Measurements from ENCODE around the gene TPMT. TPM values are rescaled to one million over a fixed set of nuclear protein-coding genes. Genes with fewer than 3 reads are reported as not detected.

TPMT gene
- total RNA-seq, 4 donors from 2014 or later, result 6.3 to 9.6 (median 8.4) TPM

GRCh38 chr6:18122128-18123093 is 32.5 kb downstream of the TPMT start, which contains the start of gene NHLRC1:
TSS of gene NHLRC1 (minus strand) at chr6:18122677. CDS start at chr6:18122606, 71 bp downstream.
- Histone ChIP-seq H3K36me3 (no peaks in the 10 kb centered on the region), H3K27ac (replicated peaks in 1 of 4) (peak within 1 kb of the TSS; percentile 54 to 74 (median 68)), H3K4me3 (peak within 1 kb of the TSS; percentile 55 to 75 (median 68)), H3K4me1 (peaks cover 11 to 21% (median 16%) of the 10 kb centered on the region in 4 donors), H3K27me3 (no peaks in the 10 kb centered on the region), H3K9me3 (peaks cover 0 to 4% (median 0%) of the 10 kb centered on the region in 4 donors)
- intact Hi-C loops (cut with DNase I), result loop anchor here (2.0 to 5.0 kb wide), 3 partner anchors 136 to 305 kb away; partner anchors contain the start of gene KIF13A
- DNase-seq (ENCODE audit: extremely low spot score), result peak; percentile 98
- WGBS, result 61% methylated on average over 12 of the region's 82 CpGs
- TF ChIP-seq, protein P1, sequence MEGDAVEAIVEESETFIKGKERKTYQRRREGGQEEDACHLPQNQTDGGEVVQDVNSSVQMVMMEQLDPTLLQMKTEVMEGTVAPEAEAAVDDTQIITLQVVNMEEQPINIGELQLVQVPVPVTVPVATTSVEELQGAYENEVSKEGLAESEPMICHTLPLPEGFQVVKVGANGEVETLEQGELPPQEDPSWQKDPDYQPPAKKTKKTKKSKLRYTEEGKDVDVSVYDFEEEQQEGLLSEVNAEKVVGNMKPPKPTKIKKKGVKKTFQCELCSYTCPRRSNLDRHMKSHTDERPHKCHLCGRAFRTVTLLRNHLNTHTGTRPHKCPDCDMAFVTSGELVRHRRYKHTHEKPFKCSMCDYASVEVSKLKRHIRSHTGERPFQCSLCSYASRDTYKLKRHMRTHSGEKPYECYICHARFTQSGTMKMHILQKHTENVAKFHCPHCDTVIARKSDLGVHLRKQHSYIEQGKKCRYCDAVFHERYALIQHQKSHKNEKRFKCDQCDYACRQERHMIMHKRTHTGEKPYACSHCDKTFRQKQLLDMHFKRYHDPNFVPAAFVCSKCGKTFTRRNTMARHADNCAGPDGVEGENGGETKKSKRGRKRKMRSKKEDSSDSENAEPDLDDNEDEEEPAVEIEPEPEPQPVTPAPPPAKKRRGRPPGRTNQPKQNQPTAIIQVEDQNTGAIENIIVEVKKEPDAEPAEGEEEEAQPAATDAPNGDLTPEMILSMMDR (IDR thresholded peaks at IDR 0.05), result peak; percentile 97 to 99 (median 98)
- TF ChIP-seq POLR2AphosphoS5 (IDR thresholded peaks at IDR 0.05), result peak; percentile 88 to 92
- TF ChIP-seq EP300 (IDR thresholded peaks at IDR 0.05), result no peak

GRCh38 chr6:18121580-18122127 is 33.2 kb downstream of the TPMT start:
- intact Hi-C loops (cut with DNase I), result loop anchor here (2.0 to 5.0 kb wide), 3 partner anchors 135 to 304 kb away; partner anchors contain the start of gene KIF13A
- WGBS, result 72% methylated on average over 12 of the region's 19 CpGs
- H3K27ac ChIP-seq (replicated peaks in 1 of 4), result peak overlapping the region in 3 of 4 donors; percentile 68 to 74 (median 69)

GRCh38 chr6:18119236-18119635 is 35.6 kb downstream of the TPMT start:
- no peaks in the 10 kb centered on the region for H3K36me3 ChIP-seq
- peaks cover 11 to 21% (median 16%) of the 10 kb centered on the region in 4 donors for H3K4me1 ChIP-seq
- 92% methylated on average over 5 of the region's 5 CpGs for WGBS
- peaks cover 0 to 4% (median 0%) of the 10 kb centered on the region in 4 donors for H3K9me3 ChIP-seq
- intact Hi-C loops (cut with DNase I), result no loop called here
- no peak overlapping the region for H3K4me3 ChIP-seq
- H3K27me3 ChIP-seq, result no peaks in the 10 kb centered on the region
- DNase-seq (ENCODE audit: extremely low spot score), result no peak
- TF ChIP-seq POLR2AphosphoS5 (IDR thresholded peaks at IDR 0.05) (no peak), POLR2A (IDR thresholded peaks at IDR 0.05; ENCODE audit: low read depth) (no peak), EP300 (IDR thresholded peaks at IDR 0.05) (no peak)
- TF ChIP-seq, protein P1 (IDR thresholded peaks at IDR 0.05), result no peak
- no peak overlapping the region for H3K27ac ChIP-seq (replicated peaks in 1 of 4)

More at GRCh38 chr6:18121580-18122127, 33.2 kb downstream of the TPMT start:
- H3K4me1 ChIP-seq, result peaks cover 11 to 21% (median 16%) of the 10 kb centered on the region in 4 donors
- H3K36me3 ChIP-seq, result no peaks in the 10 kb centered on the region
- no peak for DNase-seq (ENCODE audit: extremely low spot score)
- TF ChIP-seq, protein P1 (IDR thresholded peaks at IDR 0.05), result no peak
- TF ChIP-seq POLR2AphosphoS5 (IDR thresholded peaks at IDR 0.05), result no peak
- TF ChIP-seq EP300 (IDR thresholded peaks at IDR 0.05), result no peak
- no peak for TF ChIP-seq POLR2A (IDR thresholded peaks at IDR 0.05; ENCODE audit: low read depth)
- H3K4me3 ChIP-seq, result peak overlapping the region; percentile 55 to 75 (median 68)
- no peaks in the 10 kb centered on the region for H3K27me3 ChIP-seq
- H3K9me3 ChIP-seq, result peaks cover 0 to 4% (median 0%) of the 10 kb centered on the region in 4 donors

DNA sequence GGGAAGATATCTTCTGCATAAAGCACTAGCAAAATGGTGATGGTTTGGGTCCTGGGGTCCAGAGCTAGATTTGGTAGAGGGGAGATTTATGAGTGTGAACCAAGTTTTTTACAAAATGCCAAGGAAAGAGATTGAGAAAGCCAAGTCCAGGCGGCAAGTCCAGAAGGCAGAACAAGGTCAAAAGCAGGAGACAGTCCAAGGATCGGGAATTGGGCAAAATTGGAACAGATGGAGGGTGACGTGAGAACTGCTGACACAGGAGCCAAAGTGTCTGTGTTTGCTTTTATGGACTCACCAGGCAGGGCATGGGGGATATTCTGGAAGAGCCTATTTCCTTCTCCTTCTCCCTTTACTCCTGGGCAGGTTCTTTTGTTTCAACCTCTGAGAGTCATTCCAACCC is 36.5 kb downstream of the TPMT start:
- Histone ChIP-seq H3K36me3 (no peaks in the 10 kb centered on the region), H3K9me3 (peaks cover 0 to 4% (median 0%) of the 10 kb centered on the region in 4 donors), H3K4me3 (no peak overlapping the region), H3K27ac (replicated peaks in 1 of 4) (no peak overlapping the region), H3K27me3 (no peaks in the 10 kb centered on the region), H3K4me1 (peaks cover 11 to 19% (median 16%) of the 10 kb centered on the region in 4 donors)
- intact Hi-C loops (cut with DNase I), result no loop called here
- 74% methylated on average over 3 of the region's 3 CpGs for WGBS
- no peak for DNase-seq (ENCODE audit: extremely low spot score)
- no peak for TF ChIP-seq POLR2AphosphoS5 (IDR thresholded peaks at IDR 0.05)
- no peak for TF ChIP-seq EP300 (IDR thresholded peaks at IDR 0.05)

DNA sequence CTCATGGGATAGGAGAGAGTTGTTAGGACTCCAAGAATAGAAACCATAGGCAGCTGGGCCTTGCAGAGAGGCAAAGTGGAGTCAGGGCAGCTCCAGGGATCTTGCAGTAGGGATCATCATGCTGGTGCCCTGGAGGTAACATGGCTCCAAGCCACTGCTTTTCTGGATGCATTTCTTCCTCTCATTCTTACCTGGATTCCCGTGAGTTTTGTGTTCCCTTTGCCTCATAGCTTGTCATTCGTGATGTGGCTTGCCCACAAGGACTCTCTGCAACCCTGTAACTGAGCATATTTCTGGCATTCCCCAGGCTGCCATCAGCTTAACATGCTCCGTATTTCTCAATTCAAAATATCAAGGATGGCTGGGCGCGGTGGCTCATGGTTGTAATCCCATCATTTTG is 37.7 kb downstream of the TPMT start:
- H3K27ac ChIP-seq (replicated peaks in 1 of 4), result no peak overlapping the region
- DNase-seq (ENCODE audit: extremely low spot score), result no peak
- no peak overlapping the region for H3K4me3 ChIP-seq
- intact Hi-C loops (cut with DNase I), result no loop called here
- WGBS, result 91% methylated on average over 5 of the region's 5 CpGs
- no peaks in the 10 kb centered on the region for H3K36me3 ChIP-seq
- TF ChIP-seq POLR2A (IDR thresholded peaks at IDR 0.05; ENCODE audit: low read depth), result no peak
- TF ChIP-seq, protein P1 (IDR thresholded peaks at IDR 0.05), result no peak
- no peak for TF ChIP-seq POLR2AphosphoS5 (IDR thresholded peaks at IDR 0.05)
- TF ChIP-seq EP300 (IDR thresholded peaks at IDR 0.05), result no peak
- H3K27me3 ChIP-seq, result no peaks in the 10 kb centered on the region
- peaks cover 0 to 4% (median 0%) of the 10 kb centered on the region in 4 donors for H3K9me3 ChIP-seq
- peaks cover 3 to 8% (median 4%) of the 10 kb centered on the region in 4 donors for H3K4me1 ChIP-seq

All from esophagus muscularis mucosa (tissue), 4 donors.